VCaP (cell line): ENCODE measurements around the gene CFHR3.
"Not testable (repeated sequence)": the region's sequence is repeated elsewhere in the genome, so short reads cannot be mapped to it uniquely, and the experiment has no call there.

Experiments used
- H3K27ac ChIP-seq: fragments of 450-650 bp; 2 replicates; pipeline ENCODE4 v1.5.1; 2017
- CTCF ChIP-seq: fragments of 450-650 bp; conservative IDR thresholded peaks from 2 replicates; pipeline ENCODE4 v1.5.1; 2017; ENCODE audit warnings: mild to moderate bottlenecking, moderate library complexity

CFHR3 gene

GRCh38 chr1:196773713-196774112 is 927 bp upstream of the CFHR3 start:
- TF ChIP-seq CTCF = no peak
- no peak overlapping the region for H3K27ac ChIP-seq

GRCh38 chr1:196774175-196774574 is 465 bp upstream of the CFHR3 start:
- TF ChIP-seq CTCF = no peak

GRCh38 chr1:196777603-196778002 is 3.0 kb downstream of the CFHR3 start:
- H3K27ac ChIP-seq = no peak overlapping the region
- TF ChIP-seq CTCF = no peak

More at GRCh38 chr1:196774175-196774574, 465 bp upstream of the CFHR3 start:
- no peak overlapping the region for H3K27ac ChIP-seq

GRCh38 chr1:196779093-196779492 is 4.5 kb downstream of the CFHR3 start:
- H3K27ac ChIP-seq = no peak overlapping the region
- no peak for TF ChIP-seq CTCF

- H3K27ac ChIP-seq = not testable (repeated sequence)
Observed at GRCh38 chr1:196791252-196791651, 16.6 kb downstream of the CFHR3 start.

- not testable (repeated sequence) for H3K27ac ChIP-seq
Observed at GRCh38 chr1:196794103-196794502, 19.5 kb downstream of the CFHR3 start.

- H3K27ac ChIP-seq = no peak overlapping the region
- TF ChIP-seq CTCF = no peak
Observed at GRCh38 chr1:196797891-196798290, 23.3 kb downstream of the CFHR3 start.

- H3K27ac ChIP-seq = not testable (repeated sequence)
Observed at GRCh38 chr1:196801920-196802319, 27.3 kb downstream of the CFHR3 start.

- H3K27ac ChIP-seq = no peak overlapping the region
- TF ChIP-seq CTCF = no peak
Observed at GRCh38 chr1:196808529-196809235, 34.0 kb downstream of the CFHR3 start.

- not testable (repeated sequence) for H3K27ac ChIP-seq
Observed at GRCh38 chr1:196817442-196817841, 42.8 kb downstream of the CFHR3 start.

- not testable (repeated sequence) for H3K27ac ChIP-seq
Observed at GRCh38 chr1:196819531-196819930, 44.9 kb downstream of the CFHR3 start, which contains the start of gene CFHR1. Gene CFHR1 (plus strand): TSS chr1:196819731. CDS start chr1:196819845, 114 bp downstream.
